Activated T-cell treated with anti-CD3 and anti-CD28 coated beads for 4 hours (primary cell): ENCODE results near the gene SLC22A16.

Source experiments
- DNase-seq: peaks from one replicate; pipeline ENCODE4 v3.0.0-alpha.2; 2020

SLC22A16 gene

GRCh38 chr6:110399219-110400071 is 77.0 kb downstream of the SLC22A16 start:
- no peak for DNase-seq

GRCh38 chr6:110398778-110399177 is 77.6 kb downstream of the SLC22A16 start:
- no peak for DNase-seq

GRCh38 chr6:110395221-110395620 is 81.2 kb downstream of the SLC22A16 start:
- no peak for DNase-seq

DNA sequence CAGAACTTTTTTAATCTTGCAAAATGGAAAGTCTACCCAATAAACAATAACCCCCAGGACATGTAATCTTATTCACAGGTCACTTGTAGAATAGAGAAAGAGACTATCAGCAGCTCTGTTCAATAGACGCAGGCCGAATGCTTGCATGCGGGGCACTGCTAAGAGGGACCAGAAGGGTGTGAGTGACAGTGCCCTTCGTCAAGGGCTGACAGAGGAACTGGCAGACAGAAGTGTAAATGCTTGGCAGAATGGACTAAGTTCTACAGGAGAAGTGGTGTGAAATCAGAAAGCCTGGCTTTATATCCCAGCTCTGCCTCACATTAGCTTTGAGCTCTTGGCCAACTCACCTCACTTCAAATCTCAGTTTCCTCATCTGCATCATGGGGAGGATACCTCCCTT is 82.0 kb downstream of the SLC22A16 start:
- no peak for DNase-seq

- DNase-seq = no peak
Observed at GRCh38 chr6:110392727-110393126, 83.7 kb downstream of the SLC22A16 start.

- no peak for DNase-seq
Observed at GRCh38 chr6:110390404-110390803, 86.0 kb downstream of the SLC22A16 start.

DNA sequence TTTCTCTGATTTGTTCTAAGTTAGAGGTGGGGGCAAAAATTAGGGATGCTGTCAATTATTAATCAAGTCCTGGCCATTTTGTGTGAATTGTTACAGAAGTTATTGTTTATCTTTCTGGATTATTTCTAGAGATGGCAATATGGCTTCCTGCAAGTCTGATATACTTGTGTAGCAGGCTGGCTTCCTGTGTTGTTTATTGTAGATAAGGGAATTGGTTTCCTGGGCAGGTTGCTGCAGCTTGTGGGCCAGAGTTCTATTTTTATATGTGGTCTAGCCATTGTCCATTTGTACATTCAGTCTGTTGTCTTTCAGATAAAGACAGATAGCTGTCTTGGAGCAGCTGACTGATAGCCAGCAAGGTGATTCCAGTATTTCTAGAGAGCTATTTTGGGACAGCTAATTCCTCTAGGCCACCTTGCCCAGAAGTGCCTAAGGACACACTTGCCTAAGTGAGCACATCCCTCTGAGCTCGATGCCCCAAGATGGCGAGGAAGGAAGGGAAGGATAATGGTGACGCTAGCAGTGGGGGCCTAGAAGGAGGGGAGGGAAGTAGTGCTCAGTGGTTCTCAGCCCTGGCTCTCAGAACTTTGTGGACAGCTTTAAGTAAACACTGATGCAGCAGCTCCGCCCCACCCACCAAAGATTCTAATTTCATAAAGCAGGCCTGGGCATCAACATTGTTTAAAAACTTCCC is 86.6 kb downstream of the SLC22A16 start:
- DNase-seq = no peak

DNA sequence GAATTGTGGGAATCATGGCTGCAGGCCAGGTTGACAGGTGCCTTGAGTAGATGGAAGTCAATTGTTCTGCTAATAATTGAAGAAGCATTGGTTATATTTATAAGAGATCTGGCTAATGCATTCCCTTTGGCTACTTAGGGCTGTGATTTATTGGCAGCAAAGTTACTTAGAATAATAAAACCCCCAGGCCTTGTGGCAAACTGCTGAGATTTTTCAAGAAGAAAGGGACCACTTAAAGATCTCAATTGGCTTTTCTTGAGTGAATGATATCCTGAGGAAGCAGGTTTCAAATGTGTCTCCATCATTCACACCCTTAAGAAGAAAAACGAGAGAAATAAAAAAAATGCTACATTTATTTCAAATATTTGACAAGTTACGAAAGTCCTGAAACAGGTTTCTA is 88.4 kb downstream of the SLC22A16 start:
- no peak for DNase-seq

- no peak for DNase-seq
Observed at GRCh38 chr6:110385458-110385863, 91.0 kb downstream of the SLC22A16 start.

- DNase-seq = no peak
Observed at GRCh38 chr6:110378552-110378951, 97.9 kb downstream of the SLC22A16 start.
